Measurements from ENCODE around the gene MAP2K6.

DNA sequence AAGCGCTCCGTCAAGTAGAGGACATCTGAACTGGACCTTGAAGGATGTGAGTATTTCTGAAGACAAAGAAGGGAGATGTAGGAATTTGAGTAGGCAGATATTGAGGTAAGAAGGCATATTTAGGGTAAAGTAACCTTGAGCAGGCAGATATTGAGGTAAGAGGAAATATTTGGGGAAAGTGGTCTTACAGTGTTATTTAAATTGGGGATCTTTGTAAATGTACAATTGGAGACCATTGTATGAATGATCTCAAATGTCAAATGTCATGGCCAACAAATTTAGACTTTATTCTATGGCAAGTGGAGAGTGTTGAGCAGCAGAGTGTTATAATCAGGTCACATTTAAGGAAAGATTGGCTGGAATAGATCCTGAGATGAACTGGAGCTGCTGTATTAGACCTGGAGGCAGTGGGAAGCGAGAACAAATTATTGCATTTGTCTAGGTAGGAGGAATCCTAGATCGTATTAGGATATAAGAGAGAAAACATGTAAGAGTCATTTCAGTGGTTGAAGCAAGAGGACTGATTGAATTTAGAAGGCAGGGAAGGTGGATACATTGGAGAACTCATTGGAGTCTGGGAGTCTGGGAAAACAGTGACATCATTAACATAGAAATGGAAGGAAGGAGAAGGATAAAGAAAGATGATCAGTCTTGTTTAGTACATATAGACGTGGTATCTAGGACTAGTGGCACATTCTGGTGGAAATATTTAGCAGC lies 165.6 kb downstream of the MAP2K6 start:
- TF ChIP-seq, protein P1, sequence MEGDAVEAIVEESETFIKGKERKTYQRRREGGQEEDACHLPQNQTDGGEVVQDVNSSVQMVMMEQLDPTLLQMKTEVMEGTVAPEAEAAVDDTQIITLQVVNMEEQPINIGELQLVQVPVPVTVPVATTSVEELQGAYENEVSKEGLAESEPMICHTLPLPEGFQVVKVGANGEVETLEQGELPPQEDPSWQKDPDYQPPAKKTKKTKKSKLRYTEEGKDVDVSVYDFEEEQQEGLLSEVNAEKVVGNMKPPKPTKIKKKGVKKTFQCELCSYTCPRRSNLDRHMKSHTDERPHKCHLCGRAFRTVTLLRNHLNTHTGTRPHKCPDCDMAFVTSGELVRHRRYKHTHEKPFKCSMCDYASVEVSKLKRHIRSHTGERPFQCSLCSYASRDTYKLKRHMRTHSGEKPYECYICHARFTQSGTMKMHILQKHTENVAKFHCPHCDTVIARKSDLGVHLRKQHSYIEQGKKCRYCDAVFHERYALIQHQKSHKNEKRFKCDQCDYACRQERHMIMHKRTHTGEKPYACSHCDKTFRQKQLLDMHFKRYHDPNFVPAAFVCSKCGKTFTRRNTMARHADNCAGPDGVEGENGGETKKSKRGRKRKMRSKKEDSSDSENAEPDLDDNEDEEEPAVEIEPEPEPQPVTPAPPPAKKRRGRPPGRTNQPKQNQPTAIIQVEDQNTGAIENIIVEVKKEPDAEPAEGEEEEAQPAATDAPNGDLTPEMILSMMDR (IDR thresholded peaks at IDR 0.05; ENCODE audit: insufficient read depth, low read depth, low read length): no peak
- no peak for TF ChIP-seq EZH2 (IDR thresholded peaks at IDR 0.05; ENCODE audit: insufficient read depth, low read length)

Data from astrocyte (in vitro differentiated cells and primary cell).